Stomach (tissue), 4 donors: ENCODE measurements around the gene ANTXR1.

Source experiments
- EP300 ChIP-seq: sonication (generic); formaldehyde crosslinking; IDR thresholded peaks from one replicate; pipeline ENCODE4 v1.6.1; 2017; ENCODE audit warnings: antibody characterized with exemption
- POLR2AphosphoS5 ChIP-seq, 3 donors: sonication (generic); formaldehyde crosslinking; IDR thresholded peaks; one replicate each; pipeline ENCODE4 v1.6.1; 2016; ENCODE audit warnings: antibody characterized with exemption in 3 of 3
- TF ChIP-seq, protein P1 (sequence below), 7 experiments: fragments of 450-650 bp in 4 of 7; fragments of 200-600 bp in 3 of 7; sonication (generic) in 3 of 7; IDR thresholded peaks; one replicate each; pipeline ENCODE4 v1.5.1; 2016 to 2019; ENCODE audit warnings: antibody characterized with exemption in 7 of 7, control low read depth in 2 of 7, mild to moderate bottlenecking in 1 of 7

DNA sequence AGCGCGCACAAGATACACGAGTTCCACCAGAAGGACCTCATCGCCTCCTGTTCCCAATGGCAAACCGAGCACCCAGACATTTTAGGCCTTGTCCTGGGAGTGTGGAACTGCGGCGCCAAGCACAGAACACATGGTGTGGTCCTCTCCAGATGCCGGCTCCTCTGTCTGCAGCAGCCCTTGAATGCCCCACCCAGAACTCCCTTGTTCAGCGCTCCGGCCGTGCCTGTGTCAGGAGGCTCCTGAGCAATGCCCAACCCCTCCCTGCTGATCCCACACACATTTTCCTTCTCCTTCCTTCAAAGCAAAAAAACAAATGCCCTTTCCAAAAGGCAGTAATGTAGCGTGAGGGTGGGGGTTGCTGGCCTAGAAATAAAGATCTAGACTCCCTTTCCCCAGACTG lies 284.2 kb downstream of the ANTXR1 start:
- TF ChIP-seq, protein P1, sequence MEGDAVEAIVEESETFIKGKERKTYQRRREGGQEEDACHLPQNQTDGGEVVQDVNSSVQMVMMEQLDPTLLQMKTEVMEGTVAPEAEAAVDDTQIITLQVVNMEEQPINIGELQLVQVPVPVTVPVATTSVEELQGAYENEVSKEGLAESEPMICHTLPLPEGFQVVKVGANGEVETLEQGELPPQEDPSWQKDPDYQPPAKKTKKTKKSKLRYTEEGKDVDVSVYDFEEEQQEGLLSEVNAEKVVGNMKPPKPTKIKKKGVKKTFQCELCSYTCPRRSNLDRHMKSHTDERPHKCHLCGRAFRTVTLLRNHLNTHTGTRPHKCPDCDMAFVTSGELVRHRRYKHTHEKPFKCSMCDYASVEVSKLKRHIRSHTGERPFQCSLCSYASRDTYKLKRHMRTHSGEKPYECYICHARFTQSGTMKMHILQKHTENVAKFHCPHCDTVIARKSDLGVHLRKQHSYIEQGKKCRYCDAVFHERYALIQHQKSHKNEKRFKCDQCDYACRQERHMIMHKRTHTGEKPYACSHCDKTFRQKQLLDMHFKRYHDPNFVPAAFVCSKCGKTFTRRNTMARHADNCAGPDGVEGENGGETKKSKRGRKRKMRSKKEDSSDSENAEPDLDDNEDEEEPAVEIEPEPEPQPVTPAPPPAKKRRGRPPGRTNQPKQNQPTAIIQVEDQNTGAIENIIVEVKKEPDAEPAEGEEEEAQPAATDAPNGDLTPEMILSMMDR (IDR thresholded peaks at IDR 0.05): no peak
- no peak for TF ChIP-seq EP300
- no peak for TF ChIP-seq POLR2AphosphoS5 (IDR thresholded peaks at IDR 0.05)
